Suprapubic skin (tissue), 4 donors: ENCODE measurements around the gene FMNL2. TPM values are rescaled to one million over a fixed set of nuclear protein-coding genes. Genes with fewer than 3 reads are reported as not detected.

Experiments used
- DNase-seq, 2 donors: peaks; one replicate each; pipeline ENCODE4 v3.0.0-alpha.2; 2019; ENCODE audit warnings: low spot score in 2 of 2
- H3K27ac ChIP-seq: fragments of 200-600 bp; sonication (generic); one replicate; pipeline ENCODE4 v1.5.1; 2019
- H3K27me3 ChIP-seq: fragments of 200-600 bp; sonication (generic); one replicate; pipeline ENCODE4 v1.5.1; 2019
- H3K36me3 ChIP-seq: fragments of 200-600 bp; sonication (generic); one replicate; pipeline ENCODE4 v1.5.1; 2019
- H3K4me1 ChIP-seq: fragments of 200-600 bp; sonication (generic); one replicate; pipeline ENCODE4 v1.5.1; 2019
- H3K4me3 ChIP-seq: fragments of 200-600 bp; sonication (generic); one replicate; pipeline ENCODE4 v1.5.1; 2019; ENCODE audit warnings: mild to moderate bottlenecking
- H3K9me3 ChIP-seq: fragments of 200-600 bp; sonication (generic); one replicate; pipeline ENCODE4 v1.5.1; 2019
- EP300 ChIP-seq: sonication (generic); formaldehyde crosslinking; IDR thresholded peaks from one replicate; pipeline ENCODE4 v1.6.1; 2017; ENCODE audit warnings: antibody characterized with exemption
- POLR2A ChIP-seq, 2 donors: fragments of 450-650 bp; IDR thresholded peaks; one replicate each; pipeline ENCODE4 v1.6.1; 2017; ENCODE audit warnings: antibody characterized with exemption in 2 of 2, mild to moderate bottlenecking in 2 of 2, moderate library complexity in 2 of 2
- POLR2AphosphoS5 ChIP-seq, 3 donors: sonication (generic); formaldehyde crosslinking; IDR thresholded peaks; one replicate each; pipeline ENCODE4 v1.6.1; 2017; ENCODE audit warnings: antibody characterized with exemption in 3 of 3
- WGBS: methylation state at CpG from one replicate; pipeline ENCODE4 v1.1.5; 2018; 5-methylcytosine and 5-hydroxymethylcytosine counted together
- total RNA-seq, 4 donors: library from RNA; depleted of rRNA; stranded (reverse); fragments of >200 nt; gene quantifications; one replicate each; pipeline ENCODE4 v1.1.0, GENCODE V29; 2016
- TF ChIP-seq, protein P1 (sequence below), 2 donors: fragments of 200-600 bp in 1 of 2; fragments of 450-650 bp in 1 of 2; sonication (generic) in 1 of 2; IDR thresholded peaks; one replicate each; pipeline ENCODE4 v1.5.1; 2016 to 2019; ENCODE audit warnings: antibody characterized with exemption in 2 of 2, mild to moderate bottlenecking in 1 of 2, moderate library complexity in 1 of 2

FMNL2 gene
- total RNA-seq, 4 donors from 2014 or later: 15.4 to 18.1 (median 16.0) TPM

DNA sequence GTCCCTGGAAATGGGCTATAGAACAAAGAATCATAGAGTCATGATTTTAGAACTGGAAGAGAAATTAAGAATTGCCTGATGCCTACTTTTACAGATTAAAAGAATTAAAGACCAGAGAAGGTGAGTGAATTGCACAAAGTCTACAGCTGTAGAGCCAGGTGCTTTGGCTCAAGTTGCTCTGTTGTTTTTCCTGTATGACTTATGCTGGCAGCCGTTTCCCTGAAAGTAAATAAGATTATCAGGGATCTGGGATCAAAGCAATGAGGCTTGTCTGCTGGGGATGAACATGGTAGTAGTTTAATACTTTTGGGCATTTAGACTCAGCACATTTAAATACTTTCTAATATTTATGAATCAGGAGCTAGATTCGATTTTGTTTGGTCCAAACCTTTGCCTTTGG lies 215.4 kb downstream of the FMNL2 start:
- no peak for DNase-seq

GRCh38 chr2:152552888-152553287 lies 217.9 kb downstream of the FMNL2 start:
- no peak for DNase-seq
- no peak for TF ChIP-seq POLR2AphosphoS5 (IDR thresholded peaks at IDR 0.05)
- TF ChIP-seq EP300: no peak
- TF ChIP-seq, protein P1, sequence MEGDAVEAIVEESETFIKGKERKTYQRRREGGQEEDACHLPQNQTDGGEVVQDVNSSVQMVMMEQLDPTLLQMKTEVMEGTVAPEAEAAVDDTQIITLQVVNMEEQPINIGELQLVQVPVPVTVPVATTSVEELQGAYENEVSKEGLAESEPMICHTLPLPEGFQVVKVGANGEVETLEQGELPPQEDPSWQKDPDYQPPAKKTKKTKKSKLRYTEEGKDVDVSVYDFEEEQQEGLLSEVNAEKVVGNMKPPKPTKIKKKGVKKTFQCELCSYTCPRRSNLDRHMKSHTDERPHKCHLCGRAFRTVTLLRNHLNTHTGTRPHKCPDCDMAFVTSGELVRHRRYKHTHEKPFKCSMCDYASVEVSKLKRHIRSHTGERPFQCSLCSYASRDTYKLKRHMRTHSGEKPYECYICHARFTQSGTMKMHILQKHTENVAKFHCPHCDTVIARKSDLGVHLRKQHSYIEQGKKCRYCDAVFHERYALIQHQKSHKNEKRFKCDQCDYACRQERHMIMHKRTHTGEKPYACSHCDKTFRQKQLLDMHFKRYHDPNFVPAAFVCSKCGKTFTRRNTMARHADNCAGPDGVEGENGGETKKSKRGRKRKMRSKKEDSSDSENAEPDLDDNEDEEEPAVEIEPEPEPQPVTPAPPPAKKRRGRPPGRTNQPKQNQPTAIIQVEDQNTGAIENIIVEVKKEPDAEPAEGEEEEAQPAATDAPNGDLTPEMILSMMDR (IDR thresholded peaks at IDR 0.05): no peak
- no peak for TF ChIP-seq POLR2A (IDR thresholded peaks at IDR 0.05)
- no peak overlapping the region for H3K4me3 ChIP-seq
- no peaks in the 10 kb centered on the region for H3K36me3 ChIP-seq
- no peaks in the 10 kb centered on the region for H3K27me3 ChIP-seq
- H3K27ac ChIP-seq: no peak overlapping the region
- H3K9me3 ChIP-seq: no peaks in the 10 kb centered on the region
- WGBS: 92% methylated on average over 1 of the region's 1 CpG
- no peaks in the 10 kb centered on the region for H3K4me1 ChIP-seq

More for the DNA sequence above, 215.4 kb downstream of the FMNL2 start:
- H3K27me3 ChIP-seq: no peaks in the 10 kb centered on the region
- H3K4me3 ChIP-seq: no peak overlapping the region
- WGBS: 52% methylated on average over 2 of the region's 2 CpGs
- TF ChIP-seq POLR2A (IDR thresholded peaks at IDR 0.05) (no peak), POLR2AphosphoS5 (IDR thresholded peaks at IDR 0.05) (no peak), EP300 (no peak)
- TF ChIP-seq, protein P1 (IDR thresholded peaks at IDR 0.05): no peak
- no peak overlapping the region for H3K27ac ChIP-seq
- no peaks in the 10 kb centered on the region for H3K9me3 ChIP-seq
- H3K36me3 ChIP-seq: no peaks in the 10 kb centered on the region
- no peaks in the 10 kb centered on the region for H3K4me1 ChIP-seq

- H3K4me1 ChIP-seq: no peaks in the 10 kb centered on the region
- no peak overlapping the region for H3K27ac ChIP-seq
- WGBS: 89% methylated on average over 1 of the region's 1 CpG
- no peaks in the 10 kb centered on the region for H3K36me3 ChIP-seq
- TF ChIP-seq, protein P1 (IDR thresholded peaks at IDR 0.05): no peak
- TF ChIP-seq POLR2AphosphoS5 (IDR thresholded peaks at IDR 0.05) (no peak), EP300 (no peak), POLR2A (IDR thresholded peaks at IDR 0.05) (no peak)
- no peak for DNase-seq
- no peaks in the 10 kb centered on the region for H3K27me3 ChIP-seq
- no peak overlapping the region for H3K4me3 ChIP-seq
- H3K9me3 ChIP-seq: no peaks in the 10 kb centered on the region
These were observed 218.5 kb downstream of the FMNL2 start for GRCh38 chr2:152553518-152553917.

DNA sequence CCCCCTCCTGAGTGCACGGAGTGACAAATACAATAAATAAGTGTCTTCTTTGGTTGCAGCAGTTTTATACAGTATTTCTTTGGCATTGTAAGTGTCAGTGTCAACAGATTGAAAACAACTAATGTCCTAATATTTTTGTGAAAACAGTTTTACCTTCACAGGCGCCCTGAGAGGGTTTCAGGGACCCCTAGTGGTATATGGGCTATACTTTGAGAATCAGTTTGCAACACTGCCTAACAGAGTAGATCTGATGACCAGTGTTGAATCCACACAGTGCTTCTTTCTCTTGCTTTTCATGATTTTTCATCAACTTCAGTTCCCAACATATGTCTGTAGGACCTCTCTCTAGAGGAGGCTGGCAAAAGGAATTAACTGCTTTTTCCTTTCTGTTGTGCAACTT lies 220.1 kb downstream of the FMNL2 start:
- no peaks in the 10 kb centered on the region for H3K9me3 ChIP-seq
- no peaks in the 10 kb centered on the region for H3K4me1 ChIP-seq
- TF ChIP-seq POLR2AphosphoS5 (IDR thresholded peaks at IDR 0.05): no peak
- TF ChIP-seq POLR2A (IDR thresholded peaks at IDR 0.05): no peak
- TF ChIP-seq EP300: no peak
- TF ChIP-seq, protein P1 (IDR thresholded peaks at IDR 0.05): no peak
- DNase-seq: no peak
- no peak overlapping the region for H3K4me3 ChIP-seq
- H3K27ac ChIP-seq: no peak overlapping the region
- no peaks in the 10 kb centered on the region for H3K36me3 ChIP-seq
- 96% methylated on average over 2 of the region's 2 CpGs for WGBS
- no peaks in the 10 kb centered on the region for H3K27me3 ChIP-seq

DNA sequence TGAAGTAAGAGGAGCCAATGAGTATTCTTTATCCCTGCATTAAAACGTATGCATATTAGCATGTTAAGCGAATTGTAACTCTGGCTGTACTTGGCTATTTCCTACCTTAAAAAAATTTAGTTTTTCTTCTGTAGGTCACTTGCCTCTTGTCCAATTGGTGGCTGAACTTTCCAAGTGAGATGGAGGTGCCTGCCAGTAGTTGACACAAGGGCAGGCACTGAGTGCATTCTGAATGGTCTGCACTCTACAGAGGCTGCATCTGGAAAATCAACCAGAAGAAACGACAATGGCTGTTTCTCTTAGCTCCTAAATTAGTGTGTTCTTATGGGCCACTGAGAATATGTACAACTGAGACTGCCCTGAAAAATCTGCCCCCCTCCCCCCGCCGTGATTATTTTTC lies 221.5 kb downstream of the FMNL2 start:
- no peak overlapping the region for H3K4me3 ChIP-seq
- no peak overlapping the region for H3K27ac ChIP-seq
- H3K4me1 ChIP-seq: no peaks in the 10 kb centered on the region
- no peaks in the 10 kb centered on the region for H3K27me3 ChIP-seq
- DNase-seq: no peak
- no peaks in the 10 kb centered on the region for H3K9me3 ChIP-seq
- TF ChIP-seq POLR2A (IDR thresholded peaks at IDR 0.05) (no peak), EP300 (no peak), POLR2AphosphoS5 (IDR thresholded peaks at IDR 0.05) (no peak)
- TF ChIP-seq, protein P1 (IDR thresholded peaks at IDR 0.05): no peak
- no peaks in the 10 kb centered on the region for H3K36me3 ChIP-seq
- WGBS: 93% methylated on average over 5 of the region's 5 CpGs
